ENCODE data around the gene STX8. TPM values are rescaled to one million over a fixed set of nuclear protein-coding genes. Genes with fewer than 3 reads are reported as not detected.

STX8 gene
- total RNA-seq, 1 experiment from 2014 or later = 38.8 TPM

DNA sequence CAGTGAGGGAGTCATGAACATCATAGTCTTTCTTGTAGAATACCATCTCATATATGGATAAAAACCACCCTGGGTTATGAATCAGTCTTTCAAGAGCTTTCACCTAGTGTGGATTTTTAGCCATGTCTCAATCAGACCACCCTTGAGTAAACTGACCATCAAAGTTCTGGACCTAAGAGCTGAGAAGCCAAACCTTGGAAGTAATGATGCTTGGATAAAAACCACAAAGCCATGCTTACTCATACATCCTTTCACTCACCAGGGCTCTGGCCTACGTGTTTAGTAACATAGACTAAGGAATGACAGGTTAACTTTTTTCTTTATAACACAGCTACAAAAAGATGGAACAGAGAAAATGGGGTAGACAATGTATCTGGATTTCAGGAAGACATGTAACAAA is 167.2 kb downstream of the STX8 start:
- no peak for ATAC-seq
- H3K9me3 ChIP-seq (ENCODE audit: control insufficient read depth in 1 of 2, insufficient read depth in 1 of 2, low read depth in 1 of 2, low read length in 2 of 2) = no peaks in the 10 kb centered on the region
- intact Hi-C loops (cut with micrococcal nuclease) = no loop called here
- H3K4me1 ChIP-seq (ENCODE audit: control insufficient read depth in 1 of 2, insufficient read depth in 2 of 2, low read length in 2 of 2) = no peaks in the 10 kb centered on the region
- no peaks in the 10 kb centered on the region for H3K79me2 ChIP-seq (ENCODE audit: insufficient read depth, low read length)
- H3K9ac ChIP-seq (ENCODE audit: low read length) = no peak overlapping the region
- no peak overlapping the region for H3K4me2 ChIP-seq (ENCODE audit: low read length)
- CTCF ChIA-PET = no interaction called here
- POLR2A ChIA-PET = no interaction called here
- H3K27ac ChIP-seq (ENCODE audit: low read depth, low read length) = no peak overlapping the region
- no peaks in the 10 kb centered on the region for H3K27me3 ChIP-seq (ENCODE audit: insufficient read depth, low read length)
- H4K20me1 ChIP-seq (ENCODE audit: insufficient read depth) = no peaks in the 10 kb centered on the region
- RAD21 ChIA-PET (ENCODE audit: low non-redundant PET in 1 of 2, low total read pairs in 2 of 2, uncharacterized antibody in 2 of 2, unreplicated experiment in 2 of 2) = no interaction called here
- TF ChIP-seq CTCF (IDR thresholded peaks at IDR 0.05 in 2 of 3, conservative IDR thresholded peaks at IDR 0.05 in 1 of 3; ENCODE audit: borderline replicate concordance in 1 of 3, insufficient read depth in 1 of 3, low read depth in 2 of 3, low read length in 2 of 3) (no peak), JUND (IDR thresholded peaks at IDR 0.05) (no peak), POLR2A (IDR thresholded peaks at IDR 0.05; ENCODE audit: borderline replicate concordance, extremely low read depth, insufficient read depth, insufficient read length) (no peak), POLR2AphosphoS5 (IDR thresholded peaks at IDR 0.05; ENCODE audit: low read depth, low read length) (no peak), EZH2 (IDR thresholded peaks at IDR 0.05) (no peak), EZH2phosphoT487 (IDR thresholded peaks at IDR 0.05; ENCODE audit: borderline replicate concordance) (no peak), SIN3A (IDR thresholded peaks at IDR 0.05; ENCODE audit: low read depth) (no peak), CEBPB (IDR thresholded peaks at IDR 0.05; ENCODE audit: low read depth) (no peak), ATF3 (IDR thresholded peaks at IDR 0.05) (no peak), ZBTB33 (IDR thresholded peaks at IDR 0.05; ENCODE audit: extremely low read depth, insufficient replicate concordance, low read length) (no peak), CBX3 (IDR thresholded peaks at IDR 0.05; ENCODE audit: low read depth) (no peak), ELF1 (IDR thresholded peaks at IDR 0.05; ENCODE audit: borderline replicate concordance, low read depth) (no peak)
- TF ChIP-seq, protein P1, sequence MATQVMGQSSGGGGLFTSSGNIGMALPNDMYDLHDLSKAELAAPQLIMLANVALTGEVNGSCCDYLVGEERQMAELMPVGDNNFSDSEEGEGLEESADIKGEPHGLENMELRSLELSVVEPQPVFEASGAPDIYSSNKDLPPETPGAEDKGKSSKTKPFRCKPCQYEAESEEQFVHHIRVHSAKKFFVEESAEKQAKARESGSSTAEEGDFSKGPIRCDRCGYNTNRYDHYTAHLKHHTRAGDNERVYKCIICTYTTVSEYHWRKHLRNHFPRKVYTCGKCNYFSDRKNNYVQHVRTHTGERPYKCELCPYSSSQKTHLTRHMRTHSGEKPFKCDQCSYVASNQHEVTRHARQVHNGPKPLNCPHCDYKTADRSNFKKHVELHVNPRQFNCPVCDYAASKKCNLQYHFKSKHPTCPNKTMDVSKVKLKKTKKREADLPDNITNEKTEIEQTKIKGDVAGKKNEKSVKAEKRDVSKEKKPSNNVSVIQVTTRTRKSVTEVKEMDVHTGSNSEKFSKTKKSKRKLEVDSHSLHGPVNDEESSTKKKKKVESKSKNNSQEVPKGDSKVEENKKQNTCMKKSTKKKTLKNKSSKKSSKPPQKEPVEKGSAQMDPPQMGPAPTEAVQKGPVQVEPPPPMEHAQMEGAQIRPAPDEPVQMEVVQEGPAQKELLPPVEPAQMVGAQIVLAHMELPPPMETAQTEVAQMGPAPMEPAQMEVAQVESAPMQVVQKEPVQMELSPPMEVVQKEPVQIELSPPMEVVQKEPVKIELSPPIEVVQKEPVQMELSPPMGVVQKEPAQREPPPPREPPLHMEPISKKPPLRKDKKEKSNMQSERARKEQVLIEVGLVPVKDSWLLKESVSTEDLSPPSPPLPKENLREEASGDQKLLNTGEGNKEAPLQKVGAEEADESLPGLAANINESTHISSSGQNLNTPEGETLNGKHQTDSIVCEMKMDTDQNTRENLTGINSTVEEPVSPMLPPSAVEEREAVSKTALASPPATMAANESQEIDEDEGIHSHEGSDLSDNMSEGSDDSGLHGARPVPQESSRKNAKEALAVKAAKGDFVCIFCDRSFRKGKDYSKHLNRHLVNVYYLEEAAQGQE (IDR thresholded peaks at IDR 0.05; ENCODE audit: low read depth) = no peak
- TF ChIP-seq, protein P2, sequence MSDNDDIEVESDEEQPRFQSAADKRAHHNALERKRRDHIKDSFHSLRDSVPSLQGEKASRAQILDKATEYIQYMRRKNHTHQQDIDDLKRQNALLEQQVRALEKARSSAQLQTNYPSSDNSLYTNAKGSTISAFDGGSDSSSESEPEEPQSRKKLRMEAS (IDR thresholded peaks at IDR 0.05) = no peak
- no peaks in the 10 kb centered on the region for H3K36me3 ChIP-seq (ENCODE audit: control insufficient read depth in 1 of 2, insufficient read depth in 2 of 2, low read length in 2 of 2)
- no peak overlapping the region for H3K4me3 ChIP-seq (replicated peaks in 1 of 2; ENCODE audit: low read depth in 1 of 2, low read length in 2 of 2)
- H3K9me2 ChIP-seq (ENCODE audit: insufficient read depth) = no peaks in the 10 kb centered on the region
- no peak for DNase-seq (ENCODE audit: low read depth, low spot score)
- no peak overlapping the region for H2AFZ ChIP-seq (ENCODE audit: low read depth, low read length, poor library complexity, severe bottlenecking)
- no TSS peak for BruUV-seq (replicated peaks)
